GM18868 (cell line): ENCODE measurements around the gene STK40.

Source experiments
- ATAC-seq: cut with Tn5 transposase; IDR thresholded peaks from one replicate; pipeline ENCODE4 v1.9.1; 2021; ENCODE audit warnings: mild to moderate bottlenecking, moderate library complexity; ENCODE audit not compliant: unreplicated experiment

Gene STK40

DNA sequence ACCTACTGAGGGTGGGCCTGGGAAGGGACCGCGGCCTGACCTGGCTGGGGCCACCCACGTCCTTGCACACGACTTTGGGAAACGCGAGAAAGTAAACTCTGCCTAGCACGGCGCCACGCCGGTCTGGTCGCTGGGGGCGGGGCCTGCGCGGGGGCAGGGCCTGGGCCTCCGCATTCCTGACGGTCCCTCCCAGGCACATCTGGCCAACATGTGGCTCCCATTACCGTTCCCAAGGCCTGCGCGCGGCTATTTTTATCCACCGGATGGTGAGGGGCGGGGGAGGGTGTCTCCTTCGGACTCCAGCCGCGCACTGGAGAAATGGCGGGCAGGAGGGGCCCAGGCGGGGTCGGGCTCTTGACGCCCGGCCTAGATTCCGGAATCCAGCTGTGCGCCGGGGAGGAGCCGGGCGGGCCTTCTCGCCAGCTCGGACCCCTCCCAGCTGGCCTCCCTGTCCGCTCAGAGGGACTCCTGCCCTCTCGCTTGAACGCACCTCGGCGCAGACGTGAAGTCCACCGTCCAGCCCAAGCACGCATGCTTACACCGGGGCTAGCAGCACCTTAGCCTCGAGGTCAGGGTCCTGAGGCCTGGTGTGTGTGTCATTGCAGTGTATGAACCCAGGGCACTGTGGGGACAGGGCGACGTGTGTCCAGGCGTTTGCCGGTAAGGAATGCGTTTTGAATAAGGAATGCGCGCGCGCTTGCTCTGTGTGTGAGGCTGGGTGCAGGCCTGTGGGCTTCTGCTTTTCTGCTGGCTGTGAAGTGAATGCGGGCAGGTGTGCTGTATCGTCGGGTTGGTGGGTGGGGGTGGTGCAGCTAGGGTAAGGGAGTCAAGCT is 64.4 kb downstream of the STK40 start:
- ATAC-seq: no peak

DNA sequence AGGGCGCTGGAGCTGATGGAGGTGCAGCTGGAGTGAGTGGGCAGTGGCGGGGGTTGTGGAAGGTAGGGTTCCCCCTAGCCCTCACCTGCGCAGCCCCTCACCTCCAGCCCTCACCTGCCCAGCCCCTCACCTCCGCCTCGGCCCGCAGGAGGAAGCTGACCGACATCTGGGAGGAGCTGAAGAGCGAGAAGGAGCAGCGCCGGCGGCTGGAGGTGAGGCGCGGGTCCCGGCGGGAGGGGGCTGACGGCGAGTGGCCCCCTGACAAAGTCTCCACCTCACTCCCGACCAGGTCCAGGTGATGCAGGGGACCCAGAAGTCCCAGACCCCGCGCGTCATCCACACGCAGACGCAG is 65.0 kb downstream of the STK40 start:
- ATAC-seq: no peak

DNA sequence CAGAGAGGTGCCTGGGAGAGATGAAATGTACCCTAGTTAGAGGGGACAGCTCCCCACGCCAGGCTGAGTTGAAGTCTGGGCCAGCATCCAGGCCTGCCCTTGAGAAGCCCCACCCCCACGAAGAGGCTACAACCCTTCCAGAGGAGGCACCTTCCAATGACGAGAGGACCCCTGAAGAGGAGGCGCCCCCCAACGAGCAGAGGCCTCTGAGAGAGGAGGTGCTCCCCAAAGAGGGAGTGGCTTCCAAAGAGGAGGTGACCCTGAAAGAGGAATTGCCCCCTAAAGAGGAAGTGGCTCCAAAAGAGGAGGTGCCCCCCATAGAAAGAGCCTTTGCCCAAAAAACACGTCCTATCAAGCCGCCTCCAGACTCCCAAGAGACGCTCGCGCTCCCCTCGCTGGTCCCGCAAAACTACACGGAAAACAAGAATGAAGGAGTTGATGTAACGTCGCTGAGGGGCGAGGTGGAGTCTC is 65.4 kb downstream of the STK40 start:
- ATAC-seq: no peak

DNA sequence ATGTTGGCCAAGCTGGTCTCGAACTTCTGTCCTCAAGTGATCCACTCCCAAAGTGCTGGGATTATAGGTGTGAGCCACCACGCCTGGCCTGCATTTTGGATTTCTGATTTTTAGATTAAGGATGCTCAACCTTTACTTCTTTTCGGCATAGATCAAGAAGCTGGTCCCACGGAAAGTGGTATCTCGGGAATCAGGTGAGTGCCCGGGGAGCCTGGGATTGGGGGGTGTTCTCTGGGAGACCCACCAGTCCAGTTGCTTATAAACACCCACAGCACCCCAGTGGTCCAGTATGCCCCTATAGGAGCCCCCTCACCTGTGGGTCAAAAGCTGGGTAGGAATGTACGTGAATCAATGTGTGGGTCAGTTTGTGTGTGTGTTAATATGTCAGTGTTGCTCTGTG is 76.3 kb downstream of the STK40 start:
- ATAC-seq: no peak

DNA sequence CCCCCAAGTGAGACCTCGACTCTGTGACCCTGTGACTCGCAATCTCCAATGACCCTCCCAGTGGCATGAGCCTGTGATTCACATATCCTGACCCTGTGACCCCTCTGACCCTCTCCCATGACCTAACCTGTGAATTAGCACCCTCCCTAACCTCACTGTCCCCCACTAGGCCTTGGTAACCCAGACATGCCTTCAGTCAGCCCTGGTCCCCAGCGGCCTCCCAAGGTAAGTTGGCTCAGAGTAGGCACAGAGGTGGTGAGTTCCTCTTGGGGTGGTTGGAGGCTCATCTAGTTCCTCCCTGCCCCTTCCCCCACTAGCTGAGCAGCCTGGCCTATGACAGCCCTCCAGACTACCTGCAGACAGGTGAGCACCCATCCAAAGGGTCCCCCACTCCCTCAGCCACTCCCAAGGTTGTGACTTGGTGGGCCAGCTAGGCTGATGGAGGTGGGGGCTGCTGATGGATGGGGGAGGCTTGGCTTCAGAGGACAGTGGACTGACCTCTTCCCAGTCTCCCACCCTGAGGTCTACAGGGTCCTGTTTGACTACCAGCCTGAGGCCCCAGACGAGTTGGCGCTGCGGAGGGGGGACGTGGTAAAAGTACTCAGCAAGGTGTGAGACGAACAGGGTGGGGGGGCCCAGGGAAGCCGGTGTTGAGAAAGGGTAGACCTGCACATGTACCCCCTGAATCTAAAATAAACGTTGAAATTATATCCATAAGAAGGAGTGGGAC is 78.0 kb downstream of the STK40 start:
- no peak for ATAC-seq

DNA sequence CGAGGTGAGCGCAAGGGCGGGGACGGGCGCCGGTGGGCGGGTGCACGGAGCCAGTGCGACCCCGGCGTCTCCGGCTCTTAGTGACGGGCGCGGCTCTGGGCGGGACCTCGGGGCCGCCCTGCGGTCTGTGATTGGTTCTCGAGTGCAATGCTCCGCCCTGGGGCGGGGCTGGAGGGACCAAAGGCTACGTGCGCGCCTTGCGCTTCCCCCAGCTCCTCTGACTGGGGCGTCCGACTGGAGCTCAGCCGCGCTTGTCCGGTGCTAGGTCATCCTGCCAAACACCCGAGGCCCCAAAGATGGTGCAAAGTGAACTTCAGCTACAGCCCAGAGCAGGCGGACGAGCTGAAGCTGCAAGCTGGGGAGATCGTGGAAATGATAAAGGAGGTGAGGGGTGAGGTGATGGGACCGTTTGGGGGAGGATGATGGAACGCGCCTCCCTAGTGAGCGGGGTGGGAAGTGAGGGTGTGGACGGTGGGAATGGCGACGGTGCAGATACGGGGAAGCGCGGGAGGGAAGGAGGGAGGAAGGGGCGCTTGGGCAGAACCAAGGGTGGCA is 78.7 kb downstream of the STK40 start:
- ATAC-seq: peak; percentile 97

DNA sequence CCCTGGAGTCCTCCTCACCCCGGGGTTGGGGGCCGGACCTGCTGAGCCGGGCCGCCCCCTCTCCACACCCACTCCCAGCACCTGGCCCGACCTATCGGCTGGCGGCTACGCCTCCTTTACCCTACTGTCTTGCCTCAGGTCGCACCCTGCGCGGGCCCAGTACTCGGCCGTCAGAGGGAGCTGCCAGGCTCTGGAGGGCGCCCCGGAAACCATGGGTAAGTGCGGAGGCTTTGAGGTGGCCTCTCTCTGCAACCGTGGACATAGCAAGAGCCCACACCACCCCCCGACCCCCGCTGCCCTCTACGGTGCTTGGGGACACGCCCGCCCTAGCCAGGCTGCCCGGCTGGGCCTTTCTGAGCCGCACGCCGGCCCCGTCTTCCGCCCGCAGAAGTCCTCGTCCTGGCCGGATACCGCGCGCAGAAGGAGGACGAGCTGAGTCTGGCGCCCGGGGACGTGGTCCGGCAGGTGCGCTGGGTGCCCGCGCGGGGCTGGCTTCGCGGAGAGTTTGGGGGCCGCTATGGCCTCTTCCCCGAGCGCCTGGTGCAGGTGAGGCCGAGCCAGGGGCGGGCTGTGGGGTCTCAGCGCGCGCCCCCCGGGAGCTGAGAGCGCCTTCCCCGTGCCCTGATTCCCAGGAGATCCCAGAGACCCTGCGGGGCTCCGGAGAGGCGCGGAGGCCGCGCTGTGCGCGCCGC is 79.4 kb downstream of the STK40 start, which contains the start of gene SH3D21:
Gene SH3D21, plus strand, starts transcription at position 159 of the 692 bp plus-strand sequence. Its CDS starts 53 bp downstream, at position 212.
- peak; percentile 25 for ATAC-seq

DNA sequence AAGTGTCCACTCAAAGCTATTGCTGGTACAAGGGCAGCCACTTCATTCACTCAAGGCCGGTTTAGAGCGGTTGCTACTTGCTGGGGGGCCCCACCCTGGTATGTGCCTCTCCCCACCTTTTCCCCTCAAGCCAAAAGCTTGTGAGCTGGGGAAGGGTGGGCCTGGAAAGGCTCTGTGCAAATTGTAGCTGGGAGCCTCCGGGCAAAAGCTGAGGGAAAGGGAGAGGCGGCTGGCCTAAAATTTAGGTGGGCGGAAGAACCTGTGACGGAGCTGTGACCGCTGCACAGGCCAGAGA is 79.9 kb downstream of the STK40 start:
- no peak for ATAC-seq

DNA sequence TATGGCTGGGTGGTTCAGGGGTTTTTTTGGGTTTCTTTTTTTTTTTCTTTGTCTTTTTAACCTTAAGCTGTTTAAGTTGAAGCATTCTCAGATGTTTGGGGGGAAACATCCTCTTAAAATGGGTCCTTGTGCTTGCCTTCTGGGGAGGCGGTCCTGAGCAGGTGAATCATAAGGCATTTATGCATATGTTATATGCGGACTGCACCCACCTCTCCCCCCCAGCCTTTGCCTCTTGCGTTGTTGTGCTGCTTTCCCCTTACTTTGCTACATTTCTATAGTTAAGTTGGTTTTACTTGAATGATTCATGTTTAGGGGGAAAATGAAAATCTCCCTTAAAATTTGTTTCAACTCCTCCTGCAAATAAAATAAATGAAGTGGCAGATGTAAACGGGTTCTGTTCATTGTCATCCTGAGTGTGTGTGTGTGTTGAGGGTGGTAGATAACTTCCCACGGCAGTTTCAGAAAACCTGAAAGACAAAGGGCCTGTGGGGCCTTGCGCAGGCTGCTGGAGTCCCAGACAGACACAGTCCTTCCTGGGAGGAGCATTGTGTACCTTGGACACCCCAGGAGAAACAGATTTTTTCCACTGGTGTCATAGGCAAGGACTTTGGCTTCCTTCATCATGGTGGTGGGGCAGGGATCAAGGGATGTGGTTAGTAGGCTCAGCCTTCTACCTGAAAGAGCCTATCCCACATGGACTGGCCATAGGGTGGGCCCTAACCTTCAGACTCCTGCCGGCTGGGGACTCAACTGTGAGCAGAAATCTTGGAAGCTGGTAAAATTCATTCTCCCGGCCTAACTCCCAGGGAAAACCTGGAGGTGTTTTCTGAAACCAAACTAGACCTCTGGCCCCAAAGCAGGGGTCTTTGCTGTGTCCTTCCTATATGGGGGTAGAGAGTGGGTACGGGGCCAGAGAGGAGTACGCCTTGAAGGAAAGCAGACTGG is 80.5 kb downstream of the STK40 start:
- no peak for ATAC-seq

DNA sequence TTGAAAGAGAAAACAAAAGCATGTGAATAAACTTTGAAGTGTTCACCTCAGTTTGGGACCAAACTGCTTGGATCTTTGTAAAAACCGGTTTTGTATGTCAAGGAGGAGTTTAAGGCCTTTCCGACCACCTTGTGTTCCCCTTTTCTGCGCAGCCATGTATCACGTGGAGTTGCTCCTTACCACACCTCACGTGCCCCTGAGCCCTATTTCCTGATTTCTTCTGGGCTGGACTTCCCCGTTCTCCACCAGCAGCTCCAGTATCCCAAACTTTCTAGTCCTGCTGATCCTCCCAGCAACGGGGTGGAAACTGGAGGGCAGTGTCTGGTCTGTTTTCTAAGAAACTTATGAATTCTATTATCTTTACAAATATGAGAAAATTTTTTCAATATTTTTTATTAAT is 81.2 kb downstream of the STK40 start:
- ATAC-seq: no peak

DNA sequence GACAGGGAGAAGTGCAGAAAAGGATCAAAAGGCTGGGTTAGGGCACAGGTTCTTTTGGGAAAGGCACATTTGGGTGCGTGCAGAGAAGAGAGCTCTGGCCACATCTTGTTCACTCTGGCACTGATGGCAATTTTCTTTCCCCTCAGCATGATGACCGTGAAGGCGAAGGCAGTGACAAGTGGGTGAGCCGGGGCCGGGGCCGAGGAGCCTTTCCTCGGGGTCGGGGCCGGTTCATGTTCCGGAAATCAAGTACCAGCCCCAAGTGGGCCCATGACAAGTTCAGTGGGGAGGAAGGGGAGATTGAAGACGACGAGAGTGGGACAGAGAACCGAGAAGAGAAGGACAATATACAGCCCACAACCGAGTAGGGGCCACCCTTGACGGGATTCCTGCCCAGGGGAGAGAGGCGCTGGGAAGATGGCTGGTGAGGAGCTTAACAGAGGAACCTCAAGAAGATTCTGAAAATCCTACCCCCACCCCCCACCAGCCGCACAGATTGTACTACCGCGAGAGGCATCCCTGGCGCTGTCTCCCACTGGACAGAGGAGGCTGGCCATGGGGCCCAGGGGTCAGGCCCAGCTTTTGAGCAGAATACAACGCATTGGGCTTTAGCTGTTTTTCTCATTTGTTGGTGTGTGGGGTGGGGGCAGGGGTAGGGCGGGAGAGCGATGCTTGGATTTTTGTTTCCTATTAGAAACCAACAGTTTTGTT is 81.9 kb downstream of the STK40 start:
- no peak for ATAC-seq

DNA sequence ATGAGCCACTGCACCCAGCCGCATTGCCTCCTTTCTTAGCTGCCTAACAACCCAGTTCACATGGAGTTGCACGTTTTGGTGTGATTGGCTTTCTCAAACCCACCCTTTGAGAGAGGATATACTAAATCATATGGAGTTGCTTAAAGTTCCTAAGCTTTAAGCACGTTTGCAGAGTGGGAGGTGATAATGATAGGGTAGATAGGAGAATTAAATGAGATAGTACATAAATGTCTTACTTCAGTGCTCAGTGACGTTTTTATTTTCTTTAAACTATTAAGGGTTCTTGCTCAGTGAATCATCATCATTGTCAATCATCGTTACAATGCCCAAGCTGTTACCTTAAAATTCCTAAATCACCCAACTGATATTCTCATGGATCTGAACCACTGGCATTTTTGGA is 82.5 kb downstream of the STK40 start:
- ATAC-seq: no peak

DNA sequence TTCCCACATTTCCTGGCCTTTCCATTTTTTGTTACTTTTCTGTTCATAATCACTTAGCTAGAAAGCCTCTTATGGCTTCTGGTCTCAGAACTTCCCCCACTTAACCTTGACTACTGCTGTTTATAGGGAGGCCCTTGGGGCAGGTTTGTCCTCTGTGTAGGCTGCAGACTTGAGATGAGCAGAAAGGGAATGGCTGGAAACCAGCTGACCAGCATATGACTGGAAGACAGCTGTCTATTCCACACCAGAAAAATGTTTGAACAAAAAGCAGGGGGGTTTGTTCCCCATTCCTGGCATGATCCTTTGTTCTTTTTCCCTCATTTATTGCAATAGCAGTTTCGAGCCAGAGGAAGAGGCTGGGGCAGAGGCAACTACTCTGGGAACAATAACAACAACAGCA is 84.5 kb downstream of the STK40 start:
- ATAC-seq: no peak

DNA sequence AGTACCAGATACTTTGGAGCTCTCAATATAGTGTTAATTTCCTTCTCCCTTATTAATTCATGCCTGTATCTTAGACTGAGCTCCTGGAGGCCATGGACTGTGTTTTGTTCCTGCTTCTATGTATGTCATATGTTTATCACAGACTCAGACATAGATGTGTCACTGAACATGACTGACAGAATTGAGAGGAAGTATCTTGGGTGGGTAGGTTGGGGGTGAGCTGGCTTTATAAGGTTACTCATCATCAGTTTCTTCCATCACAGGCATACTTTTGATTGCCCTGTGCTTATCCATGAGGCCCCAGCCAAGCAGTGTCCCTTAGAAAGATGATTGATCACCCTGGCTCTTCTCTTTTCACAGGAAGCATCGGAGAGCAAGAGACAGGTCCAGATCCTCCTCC is 85.2 kb downstream of the STK40 start:
- ATAC-seq: no peak

DNA sequence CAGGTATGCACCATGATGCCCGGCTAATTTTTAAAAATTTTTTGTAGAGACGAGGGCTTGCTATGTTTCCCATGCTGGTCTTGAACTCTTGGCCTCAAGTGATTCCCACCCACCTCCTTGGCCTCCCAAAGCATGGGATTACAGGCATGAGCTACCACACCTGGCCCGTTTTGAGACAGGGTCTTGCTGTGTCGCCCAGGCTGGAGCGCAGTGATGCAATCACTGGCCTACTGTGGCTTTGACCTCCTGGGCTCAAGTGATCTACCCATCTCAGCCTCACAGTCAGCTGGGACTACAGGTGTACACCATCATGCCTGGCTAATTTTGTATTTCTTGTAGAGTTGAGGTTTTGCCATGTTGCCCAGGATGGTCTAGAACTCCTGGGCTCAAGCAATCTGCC is 87.1 kb downstream of the STK40 start:
- no peak for ATAC-seq

DNA sequence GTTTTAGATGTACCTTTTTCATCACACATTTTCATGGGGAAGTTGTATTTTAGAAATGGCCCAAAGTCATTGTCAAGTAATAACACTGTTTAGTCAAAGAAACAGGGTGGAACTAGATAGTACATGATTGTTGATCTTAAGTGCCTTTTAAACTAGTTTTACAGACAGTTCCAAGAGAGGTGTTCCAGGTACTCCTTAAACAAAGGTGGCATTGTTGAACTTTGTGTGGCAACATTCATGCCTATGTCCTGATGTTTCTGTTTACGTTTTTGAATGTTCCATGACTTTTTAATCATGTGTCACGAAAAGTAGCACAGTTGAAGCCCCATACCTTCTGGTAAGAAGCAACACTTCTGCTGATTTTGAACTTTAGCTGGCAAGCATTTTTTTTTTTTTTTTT is 88.7 kb downstream of the STK40 start:
- ATAC-seq: no peak

DNA sequence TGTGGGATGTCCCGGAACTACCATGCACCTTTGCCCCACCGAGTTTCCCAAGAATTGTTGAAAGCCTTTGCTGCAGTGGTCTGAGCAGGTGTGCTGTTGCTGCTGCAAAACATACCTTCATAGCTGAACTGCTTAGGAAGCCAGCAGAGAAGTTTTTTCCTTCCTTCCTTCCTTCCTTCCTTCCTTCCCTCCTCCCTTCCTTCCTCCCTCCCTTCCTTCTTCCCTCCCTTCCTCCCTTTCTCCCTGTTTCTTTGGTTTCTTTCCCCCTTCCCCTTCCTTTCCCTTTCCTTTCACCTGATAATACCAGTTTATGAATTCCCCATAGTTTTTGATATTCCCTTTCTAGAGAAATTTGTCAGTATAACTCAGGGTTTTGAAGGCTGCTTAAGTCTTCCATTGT is 90.3 kb downstream of the STK40 start:
- no peak for ATAC-seq
